HEK293 (cell line): Measurements from ENCODE around the gene STRBP.

Source experiments
- CTCF ChIP-seq: fragments of 450-650 bp; formaldehyde crosslinking; IDR thresholded peaks from 2 replicates; pipeline ENCODE4 v1.5.1; 2016; ENCODE audit warnings: missing biosample characterization, missing genetic modification characterization
- TCF7L2 ChIP-seq: IDR thresholded peaks from 2 replicates; pipeline ENCODE4 v1.6.1; 2011; ENCODE audit warnings: low read depth, mild to moderate bottlenecking, inconsistent platforms, low read length, moderate library complexity, borderline replicate concordance
- ZNF311 ChIP-seq: fragments of 450-650 bp; formaldehyde crosslinking; IDR thresholded peaks from 2 replicates; pipeline ENCODE4 v1.5.1; 2017; ENCODE audit warnings: missing biosample characterization, missing genetic modification characterization, borderline replicate concordance
- ZNF510 ChIP-seq: fragments of 450-650 bp; formaldehyde crosslinking; IDR thresholded peaks from 2 replicates; pipeline ENCODE4 v1.5.1; 2018; ENCODE audit warnings: mild to moderate bottlenecking, missing genetic modification characterization, missing biosample characterization; ENCODE audit not compliant: insufficient replicate concordance

- TF ChIP-seq CTCF (tag by site-specific recombination), result no peak
- TF ChIP-seq ZNF510 (tag by site-specific recombination), result no peak
- no peak for TF ChIP-seq TCF7L2
- TF ChIP-seq ZNF311 (tag by site-specific recombination), result no peak
Observed at GRCh38 chr9:123116036-123116435, 152.3 kb downstream of the STRBP start.
